ENCODE results near the gene SRPK2.

SRPK2 gene

GRCh38 chr7:105068886-105069285 is 319.8 kb downstream of the SRPK2 start:
- no peak for DNase-seq

DNA sequence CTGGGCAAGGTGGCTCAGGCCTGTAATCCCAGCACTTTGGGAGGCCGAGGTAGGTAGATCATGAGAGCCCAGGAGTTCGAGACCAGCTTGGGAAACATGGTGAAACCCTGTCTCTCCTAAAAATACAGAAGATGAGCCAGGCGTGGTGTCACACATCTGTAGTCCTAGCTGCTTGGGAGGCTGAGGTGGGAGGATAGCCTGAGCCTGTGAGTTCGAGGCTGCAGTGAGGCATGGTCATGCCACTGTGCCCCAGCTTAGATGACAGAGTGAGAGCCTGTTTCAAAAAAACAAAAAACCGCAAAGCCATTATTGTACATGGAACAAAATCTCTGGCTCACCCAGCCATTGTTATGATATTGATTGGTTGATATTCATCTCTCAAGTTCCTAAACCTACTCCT is 321.0 kb downstream of the SRPK2 start:
- DNase-seq = no peak
